Nephron (organoid): ENCODE data around the gene MYL5.
A peak's percentile ranks its signal among the peaks of the same experiment; 100 is the strongest.
"Not testable (repeated sequence)": the region's sequence is repeated elsewhere in the genome, so short reads cannot be mapped to it uniquely, and the experiment has no call there.

Experiments
- H3K27ac Mint-ChIP-seq, 3 experiments: 2 replicates each; pipeline ENCODE4 v1.8.0; 2020; ENCODE audit warnings: mixed read lengths in 3 of 3, mild to moderate bottlenecking in 2 of 3, moderate library complexity in 1 of 3
- H3K27me3 Mint-ChIP-seq: 2 replicates; pipeline ENCODE4 v1.8.0; 2021; ENCODE audit warnings: low read depth, mild to moderate bottlenecking, moderate library complexity, mixed read lengths
- H3K36me3 Mint-ChIP-seq: 2 replicates; pipeline ENCODE4 v1.8.0; 2020; ENCODE audit warnings: low read depth, mixed read lengths
- H3K4me1 Mint-ChIP-seq: 2 replicates; pipeline ENCODE4 v1.8.0; 2020; ENCODE audit warnings: mixed read lengths
- H3K4me3 Mint-ChIP-seq, 3 experiments: 2 replicates each; pipeline ENCODE4 v1.8.0; 2020; ENCODE audit warnings: mild to moderate bottlenecking in 3 of 3, mixed read lengths in 3 of 3, moderate library complexity in 2 of 3
- H3K9me3 Mint-ChIP-seq: 2 replicates; pipeline ENCODE4 v1.8.0; 2020; ENCODE audit warnings: mixed read lengths
- TF ChIP-seq, protein P1 (sequence below), 3 experiments: fragments of 200-600 bp; sonication (generic); IDR thresholded peaks; one replicate each; pipeline ENCODE4 v1.5.0; 2021; ENCODE audit warnings: antibody characterized with exemption in 3 of 3; ENCODE audit not compliant: unreplicated experiment in 3 of 3

MYL5 gene

DNA sequence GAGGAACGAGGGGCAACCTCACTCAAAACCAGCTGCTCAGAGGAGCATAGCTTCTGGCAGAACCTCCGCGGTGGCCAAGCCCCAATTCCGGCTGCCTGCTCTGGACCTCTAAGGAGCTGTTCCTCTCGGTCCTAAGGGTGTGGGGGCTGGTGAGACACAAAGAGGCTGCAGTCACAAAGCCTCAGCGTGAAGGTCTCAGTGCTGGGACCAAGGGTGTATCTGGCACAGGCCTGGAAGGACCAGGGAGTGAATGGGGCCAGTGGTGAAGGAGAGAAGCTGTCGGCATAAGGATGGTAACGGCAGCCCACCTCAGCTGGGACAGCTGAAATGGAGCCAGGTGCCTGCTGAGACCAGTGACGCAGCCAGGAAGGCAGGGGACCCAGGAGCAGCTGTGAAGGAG is 43.7 kb upstream of the MYL5 start:
- peaks cover 8% of the 10 kb centered on the region for H3K36me3 Mint-ChIP-seq
- peaks cover 21% of the 10 kb centered on the region for H3K4me1 Mint-ChIP-seq
- peaks cover 21% of the 10 kb centered on the region for H3K27me3 Mint-ChIP-seq
- no peak overlapping the region for H3K27ac Mint-ChIP-seq
- TF ChIP-seq, protein P1, sequence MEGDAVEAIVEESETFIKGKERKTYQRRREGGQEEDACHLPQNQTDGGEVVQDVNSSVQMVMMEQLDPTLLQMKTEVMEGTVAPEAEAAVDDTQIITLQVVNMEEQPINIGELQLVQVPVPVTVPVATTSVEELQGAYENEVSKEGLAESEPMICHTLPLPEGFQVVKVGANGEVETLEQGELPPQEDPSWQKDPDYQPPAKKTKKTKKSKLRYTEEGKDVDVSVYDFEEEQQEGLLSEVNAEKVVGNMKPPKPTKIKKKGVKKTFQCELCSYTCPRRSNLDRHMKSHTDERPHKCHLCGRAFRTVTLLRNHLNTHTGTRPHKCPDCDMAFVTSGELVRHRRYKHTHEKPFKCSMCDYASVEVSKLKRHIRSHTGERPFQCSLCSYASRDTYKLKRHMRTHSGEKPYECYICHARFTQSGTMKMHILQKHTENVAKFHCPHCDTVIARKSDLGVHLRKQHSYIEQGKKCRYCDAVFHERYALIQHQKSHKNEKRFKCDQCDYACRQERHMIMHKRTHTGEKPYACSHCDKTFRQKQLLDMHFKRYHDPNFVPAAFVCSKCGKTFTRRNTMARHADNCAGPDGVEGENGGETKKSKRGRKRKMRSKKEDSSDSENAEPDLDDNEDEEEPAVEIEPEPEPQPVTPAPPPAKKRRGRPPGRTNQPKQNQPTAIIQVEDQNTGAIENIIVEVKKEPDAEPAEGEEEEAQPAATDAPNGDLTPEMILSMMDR (IDR thresholded peaks at IDR 0.05; ENCODE audit: unreplicated experiment in 3 of 3) = no peak
- peak overlapping the region in 1 of 3 experiments; percentile 8 for H3K4me3 Mint-ChIP-seq
- H3K9me3 Mint-ChIP-seq = peaks cover 4% of the 10 kb centered on the region

DNA sequence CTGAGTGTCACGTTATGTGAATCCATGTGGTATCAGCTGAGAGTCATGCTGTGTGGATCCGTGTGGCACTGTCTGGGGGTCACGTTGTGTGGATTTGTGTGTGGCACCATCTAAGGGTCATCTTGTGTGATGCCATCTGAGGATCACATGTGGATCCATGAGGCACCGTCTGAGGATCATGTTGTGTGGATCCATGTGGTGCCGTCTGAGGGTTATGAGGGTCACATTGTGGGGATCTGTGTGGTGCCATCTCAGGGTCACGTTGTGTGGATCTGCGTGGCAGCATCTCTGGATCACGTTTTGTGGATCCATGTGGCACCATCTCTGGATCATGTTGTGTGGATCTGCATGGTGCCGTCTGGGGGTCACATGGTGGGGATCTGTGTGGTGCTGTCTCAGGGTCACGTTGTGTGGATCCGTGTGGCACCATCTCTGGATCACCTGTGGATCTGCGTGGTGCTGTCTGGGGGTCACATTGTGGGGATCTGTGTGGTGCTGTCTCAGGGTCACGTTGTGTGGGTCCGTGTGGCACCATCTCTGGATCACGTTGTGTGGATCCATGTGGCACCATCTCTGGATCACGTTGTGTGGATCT is 42.0 kb upstream of the MYL5 start:
- H3K4me1 Mint-ChIP-seq = peaks cover 21% of the 10 kb centered on the region
- peaks cover 21% of the 10 kb centered on the region for H3K27me3 Mint-ChIP-seq
- H3K27ac Mint-ChIP-seq = no peak overlapping the region
- peaks cover 8% of the 10 kb centered on the region for H3K36me3 Mint-ChIP-seq
- H3K9me3 Mint-ChIP-seq = peaks cover 4% of the 10 kb centered on the region
- TF ChIP-seq, protein P1 (IDR thresholded peaks at IDR 0.05; ENCODE audit: unreplicated experiment in 3 of 3) = no peak
- H3K4me3 Mint-ChIP-seq = no peak overlapping the region

DNA sequence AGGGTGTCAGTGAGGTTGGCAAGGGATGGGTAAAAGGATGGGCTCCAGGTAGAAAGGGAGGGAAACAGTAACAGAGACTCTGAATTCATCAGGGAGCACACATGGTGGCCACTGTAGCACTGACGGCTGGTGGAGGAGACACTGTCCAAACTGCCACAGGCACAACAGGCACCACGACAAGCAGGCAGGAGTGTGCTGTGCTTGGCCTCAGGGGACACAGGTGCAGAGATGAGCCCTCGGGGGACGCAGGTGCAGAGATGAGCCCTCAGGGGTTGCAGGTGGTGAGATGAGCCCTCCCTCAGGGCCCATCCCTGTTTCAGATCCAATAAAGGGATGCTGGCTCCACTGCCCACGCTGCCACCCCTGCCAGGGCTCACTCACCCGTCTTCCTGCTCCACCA is 41.4 kb upstream of the MYL5 start:
- H3K4me3 Mint-ChIP-seq = no peak overlapping the region
- H3K27me3 Mint-ChIP-seq = peaks cover 25% of the 10 kb centered on the region
- H3K9me3 Mint-ChIP-seq = peaks cover 4% of the 10 kb centered on the region
- TF ChIP-seq, protein P1 (IDR thresholded peaks at IDR 0.05; ENCODE audit: unreplicated experiment in 3 of 3) = no peak
- H3K4me1 Mint-ChIP-seq = peaks cover 21% of the 10 kb centered on the region
- H3K36me3 Mint-ChIP-seq = peaks cover 8% of the 10 kb centered on the region
- no peak overlapping the region for H3K27ac Mint-ChIP-seq

DNA sequence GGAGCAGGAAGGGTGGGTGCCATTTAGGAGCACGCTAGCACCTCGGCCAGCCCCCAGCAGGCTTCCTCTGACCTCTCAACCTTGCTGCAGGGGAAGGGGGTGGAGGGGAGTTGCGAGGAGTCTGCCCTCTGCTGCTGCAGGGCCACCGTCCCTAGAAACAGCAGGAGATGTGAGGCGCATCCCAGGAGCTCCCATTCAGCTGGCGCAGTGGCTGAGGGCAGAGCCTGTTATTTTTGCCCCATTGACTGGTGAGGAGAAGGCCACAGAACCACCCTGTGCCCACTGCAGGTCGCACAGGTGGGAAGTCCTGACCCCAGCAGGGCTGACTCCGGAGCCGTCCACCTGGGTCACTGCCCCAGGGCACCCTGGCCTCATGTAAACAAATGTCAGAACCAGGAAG is 40.9 kb upstream of the MYL5 start:
- peaks cover 27% of the 10 kb centered on the region for H3K27me3 Mint-ChIP-seq
- peaks cover 8% of the 10 kb centered on the region for H3K36me3 Mint-ChIP-seq
- H3K27ac Mint-ChIP-seq = no peak overlapping the region
- peaks cover 4% of the 10 kb centered on the region for H3K9me3 Mint-ChIP-seq
- H3K4me3 Mint-ChIP-seq = no peak overlapping the region
- TF ChIP-seq, protein P1 (IDR thresholded peaks at IDR 0.05; ENCODE audit: unreplicated experiment in 3 of 3) = no peak
- H3K4me1 Mint-ChIP-seq = peaks cover 21% of the 10 kb centered on the region

DNA sequence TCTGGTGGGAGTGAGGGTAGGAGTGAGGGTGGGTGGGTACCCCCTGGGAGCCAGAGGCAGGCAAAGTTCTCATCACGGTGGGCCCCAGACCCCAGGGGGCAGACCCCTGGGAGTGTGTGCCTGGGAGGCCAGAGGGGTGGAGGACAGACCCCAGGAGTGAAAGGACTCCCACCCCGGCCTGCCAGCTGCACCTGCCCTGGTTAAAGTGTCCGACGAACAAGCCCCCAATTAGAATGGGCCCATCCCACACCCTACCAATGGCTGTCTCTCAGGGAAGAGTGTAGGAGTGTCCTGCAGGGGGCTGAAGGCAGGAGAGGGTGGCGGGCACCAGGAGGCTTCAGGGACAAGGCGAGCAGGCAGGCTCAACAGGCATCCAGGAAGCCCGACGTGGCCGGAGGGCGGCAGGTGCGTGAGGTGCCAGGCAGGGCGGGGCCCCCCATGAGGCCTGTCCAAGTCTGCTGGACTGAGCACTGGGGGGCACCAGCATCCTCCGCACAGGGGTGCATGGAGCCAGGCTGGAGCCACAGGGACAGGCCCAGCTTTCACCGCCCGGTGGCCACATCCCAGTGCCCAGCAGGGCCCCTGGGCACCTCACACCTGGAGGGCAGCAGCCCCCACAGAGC is 40.3 kb upstream of the MYL5 start:
- peaks cover 4% of the 10 kb centered on the region for H3K9me3 Mint-ChIP-seq
- H3K4me1 Mint-ChIP-seq = peaks cover 21% of the 10 kb centered on the region
- H3K27ac Mint-ChIP-seq = no peak overlapping the region
- H3K27me3 Mint-ChIP-seq = peaks cover 27% of the 10 kb centered on the region
- TF ChIP-seq, protein P1 (IDR thresholded peaks at IDR 0.05; ENCODE audit: unreplicated experiment in 3 of 3) = no peak
- H3K4me3 Mint-ChIP-seq = no peak overlapping the region
- H3K36me3 Mint-ChIP-seq = peaks cover 8% of the 10 kb centered on the region

DNA sequence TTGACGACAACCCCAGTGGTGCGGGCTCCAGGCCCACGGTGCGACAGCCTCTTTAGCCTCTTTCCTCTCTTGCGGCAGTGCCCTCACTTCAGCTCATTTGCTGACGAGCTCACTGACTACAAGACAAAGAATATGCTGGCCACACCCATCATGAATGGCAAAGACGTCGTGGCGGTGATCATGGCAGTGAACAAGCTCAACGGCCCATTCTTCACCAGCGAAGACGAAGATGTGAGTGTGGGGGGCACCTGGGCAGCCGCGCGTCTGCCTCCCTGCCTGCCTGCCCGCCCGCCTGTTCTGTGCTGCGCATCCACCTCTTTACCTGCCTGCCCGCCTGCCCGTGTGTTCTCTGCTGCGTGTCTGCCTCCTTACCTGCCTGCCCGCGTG is 39.8 kb upstream of the MYL5 start:
- H3K27me3 Mint-ChIP-seq = peaks cover 26% of the 10 kb centered on the region
- H3K36me3 Mint-ChIP-seq = peaks cover 8% of the 10 kb centered on the region
- H3K4me3 Mint-ChIP-seq = no peak overlapping the region
- H3K4me1 Mint-ChIP-seq = peaks cover 19% of the 10 kb centered on the region
- H3K9me3 Mint-ChIP-seq = peaks cover 4% of the 10 kb centered on the region
- TF ChIP-seq, protein P1 (IDR thresholded peaks at IDR 0.05; ENCODE audit: unreplicated experiment in 3 of 3) = no peak
- no peak overlapping the region for H3K27ac Mint-ChIP-seq

DNA sequence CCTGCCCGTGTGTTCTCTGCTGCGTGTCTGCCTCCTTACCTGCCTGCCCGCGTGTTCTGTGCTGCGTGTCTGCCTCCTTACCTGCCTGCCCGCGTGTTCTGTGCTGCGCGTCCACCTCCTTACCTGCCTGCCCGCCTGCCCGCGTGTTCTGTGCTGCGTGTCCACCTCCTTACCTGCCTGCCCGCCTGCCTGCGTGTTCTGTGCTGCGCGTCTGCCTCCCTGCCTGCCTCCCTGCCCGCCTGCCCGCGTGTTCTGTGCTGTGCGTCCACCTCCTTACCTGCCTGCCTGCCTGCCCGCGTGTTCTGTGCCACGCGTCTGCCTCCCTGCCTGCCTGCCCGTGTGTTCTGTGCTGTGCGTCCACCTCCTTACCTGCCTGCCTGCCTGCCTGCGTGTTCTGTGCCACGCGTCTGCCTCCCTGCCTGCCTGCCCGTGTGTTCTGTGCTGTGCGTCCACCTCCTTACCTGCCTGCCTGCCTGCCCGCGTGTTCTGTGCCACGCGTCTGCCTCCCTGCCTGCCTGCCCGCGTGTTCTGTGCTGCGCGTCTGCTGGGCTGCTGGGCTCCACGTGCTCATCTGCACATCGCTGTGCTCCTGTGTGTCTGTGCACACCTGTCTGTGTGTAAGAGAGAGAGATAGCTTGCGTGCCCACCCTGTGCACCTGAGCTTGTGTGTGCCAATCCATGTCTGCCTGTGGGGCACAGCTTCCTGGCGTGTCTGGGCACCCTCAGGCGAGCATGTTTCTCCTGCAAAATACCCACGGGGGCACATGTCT is 39.1 kb upstream of the MYL5 start:
- peaks cover 23% of the 10 kb centered on the region for H3K27me3 Mint-ChIP-seq
- not testable (repeated sequence) for H3K27ac Mint-ChIP-seq, H3K4me3 Mint-ChIP-seq, H3K9me3 Mint-ChIP-seq, H3K36me3 Mint-ChIP-seq
- peaks cover 12% of the 10 kb centered on the region for H3K4me1 Mint-ChIP-seq
